Heart right ventricle (tissue), 16 donors: ENCODE results near the gene KPNB1. TPM values are rescaled to one million over a fixed set of nuclear protein-coding genes. Genes with fewer than 3 reads are reported as not detected.

Experiments
- ATAC-seq, 8 donors: fragments of 200-7000 bp; cut with Tn5 transposase; one replicate each; pipeline ENCODE4 v1.9.1; 2020; ENCODE audit warnings: mild to moderate bottlenecking in 8 of 8, moderate library complexity in 8 of 8, moderate number of reproducible peaks in 1 of 8
- DNase-seq, 2 donors: peaks; one replicate each; pipeline ENCODE4 v3.0.0-alpha.2; 2020
- H3K27ac ChIP-seq, 10 donors: fragments of 200-600 bp; sonication (generic) in 2 of 10; one replicate each; pipeline versions ENCODE4 v1.5.0 to v1.8.0; 2020 to 2022; ENCODE audit warnings: mild to moderate bottlenecking in 3 of 10
- H3K27me3 ChIP-seq, 7 donors: fragments of 200-600 bp; one replicate each; pipeline ENCODE4 v1.8.0; 2021 to 2022; ENCODE audit warnings: mild to moderate bottlenecking in 2 of 7
- H3K36me3 ChIP-seq, 9 donors: fragments of 200-600 bp; sonication (generic) in 1 of 9; one replicate each; pipeline versions ENCODE4 v1.5.0 to v1.8.0; 2020 to 2022; ENCODE audit warnings: mild to moderate bottlenecking in 2 of 9
- H3K4me1 ChIP-seq, 9 donors: fragments of 200-600 bp; sonication (generic) in 1 of 9; one replicate each; pipeline versions ENCODE4 v1.5.0 to v1.8.0; 2020 to 2022; ENCODE audit warnings: mild to moderate bottlenecking in 4 of 9
- H3K4me3 ChIP-seq, 10 donors: fragments of 200-600 bp; sonication (generic) in 2 of 10; one replicate each; pipeline versions ENCODE4 v1.5.0 to v1.8.0; 2020 to 2022; ENCODE audit warnings: mild to moderate bottlenecking in 7 of 10, moderate library complexity in 2 of 10
- H3K9me3 ChIP-seq, 11 donors: fragments of 200-600 bp in 10 of 11; sonication (generic) in 2 of 11; one replicate each; pipeline versions ENCODE4 v1.5.0 to v1.8.0; 2013 to 2022; ENCODE audit warnings: mild to moderate bottlenecking in 2 of 11, control low read depth in 1 of 11, moderate library complexity in 1 of 11
- WGBS, 2 donors: extraction: QIAGEN DNeasy Blood & Tissue Kit; methylation state at CpG; one replicate each; pipeline ENCODE4 v1.1.7; 2013; ENCODE audit warnings: inconsistent platforms in 1 of 2; 5-methylcytosine and 5-hydroxymethylcytosine counted together
- intact Hi-C, 10 donors: fragments of 100-400 bp; cut with DNase I; formaldehyde crosslinking; loops; one replicate each; pipeline versions ENCODE4 v1.11.1 to v1.14.2; 2022
- polyA plus RNA-seq, 2 donors: library from polyadenylated mRNA; stranded (reverse); fragments of 200-250 nt; gene quantifications; one replicate each; pipeline ENCODE4 v1.2.3, GENCODE V29; 2013
- total RNA-seq, 10 donors: library from RNA; stranded (reverse); fragmentation: NEBNext Ultra II Directional in 3 of 10; extraction: Animal tissue kit (Norgen Biotek cat#: 25700) in 3 of 10; gene quantifications; one replicate each; pipeline versions ENCODE4 v1.2.1 to v1.2.4, GENCODE V29; 2021 to 2023
- TF ChIP-seq, protein P1 (sequence below), 9 donors: fragments of 200-600 bp; sonication (generic) in 2 of 9; IDR thresholded peaks; one replicate each; pipeline versions ENCODE4 v1.5.0 to v1.8.0; 2021 to 2022; ENCODE audit warnings: antibody characterized with exemption in 9 of 9, mild to moderate bottlenecking in 5 of 9, moderate library complexity in 1 of 9
- donor health status: Arrhythmogenic right ventricular cardiomyopathy.
- donor health status: ischemic (EF 13 %, LVEDD 7.1; RV severe dilation, severe dysfunction).
- donor health status: healthy with polysubstance abuse.
- donor health status: DM: no; HTN: yes; CAD: no.
- donor health status: DM: no; HTN: no; CAD: no.
- donor health status: ischemic (EF 25% LVEDD 6.9; RV normal size, moderate dysfunction).
- donor health status: ischemic (EF 25% LVEDD 5.7; RV mildly dilated, moderate dysfunction).
- donor health status: healthy.
- donor health status: DM: yes; HTN: yes; CAD: no.
- donor health status: Ischemic cardiomyopathy.
- donor health status: ischemic (EF 35%, LVEDD 5.7; RV mildly dilated, moderate dysfunction).
- donor health status: nonischemic (EF 11% LVEDD 7.7; RV severe dilation, severe dysfunction).
- donor health status: DM: yes; HTN: yes; CAD: no.
- donor health status: PGD.
- donor health status: ischemic (EF 29% LVEDD 5.4; RV normal size, mild dysfunction).
- donor health status: nonischemic (EF 23%, LVEDD 6.1; RV moderate dilation, normal function).

The KPNB1 gene
- total and polyA plus RNA-seq, 12 donors: 30.6 to 236 (median 182) TPM

DNA sequence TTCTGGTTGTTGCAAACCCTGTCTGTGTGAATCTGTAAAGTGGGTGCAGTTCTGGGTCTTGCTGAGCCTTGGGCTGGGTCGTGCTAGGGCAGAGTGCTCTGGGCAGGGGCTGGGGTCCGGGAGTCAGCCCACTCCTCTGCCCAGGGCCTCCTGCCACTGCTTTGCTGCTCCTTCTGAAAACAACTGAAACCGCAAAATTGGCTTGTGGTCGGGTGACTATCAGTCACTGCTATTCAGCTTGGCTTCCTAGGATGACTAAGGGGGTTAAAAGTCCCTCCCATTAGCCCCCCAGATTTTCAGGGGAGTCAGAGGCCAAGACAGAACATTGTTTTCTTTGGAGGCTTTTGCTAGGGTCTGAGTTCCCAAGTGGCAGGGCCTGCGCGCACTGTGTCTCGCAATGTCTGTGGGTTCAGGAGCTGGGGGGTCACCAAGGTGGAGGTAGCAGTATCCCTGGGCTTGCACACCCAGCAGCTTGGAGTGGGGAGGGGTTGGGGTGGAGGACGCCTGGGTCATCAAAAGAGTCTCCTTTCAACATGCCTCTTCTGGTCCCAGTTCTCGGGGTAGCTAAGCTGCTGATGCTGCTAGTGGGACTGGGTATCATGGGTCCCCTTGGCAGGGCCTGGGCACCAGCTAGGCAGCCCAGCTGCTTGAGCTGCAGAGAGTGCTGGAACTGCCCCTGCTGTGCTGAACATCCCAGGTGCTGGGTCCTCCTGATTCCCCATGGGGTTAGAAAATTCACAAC, 69.9 kb downstream of the KPNB1 start:
- DNase-seq (no peak), ATAC-seq (no peak)
- Histone ChIP-seq H3K4me3 (no peak overlapping the region), H3K27ac (peak overlapping the region in 1 of 10 donors; percentile 36), H3K9me3 (no peaks in the 10 kb centered on the region), H3K36me3 (no peaks in the 10 kb centered on the region), H3K27me3 (peaks cover 11 to 76% (median 66%) of the 10 kb centered on the region in 7 donors), H3K4me1 (peaks cover 0 to 48% (median 0%) of the 10 kb centered on the region in 9 donors)
- TF ChIP-seq, protein P1, sequence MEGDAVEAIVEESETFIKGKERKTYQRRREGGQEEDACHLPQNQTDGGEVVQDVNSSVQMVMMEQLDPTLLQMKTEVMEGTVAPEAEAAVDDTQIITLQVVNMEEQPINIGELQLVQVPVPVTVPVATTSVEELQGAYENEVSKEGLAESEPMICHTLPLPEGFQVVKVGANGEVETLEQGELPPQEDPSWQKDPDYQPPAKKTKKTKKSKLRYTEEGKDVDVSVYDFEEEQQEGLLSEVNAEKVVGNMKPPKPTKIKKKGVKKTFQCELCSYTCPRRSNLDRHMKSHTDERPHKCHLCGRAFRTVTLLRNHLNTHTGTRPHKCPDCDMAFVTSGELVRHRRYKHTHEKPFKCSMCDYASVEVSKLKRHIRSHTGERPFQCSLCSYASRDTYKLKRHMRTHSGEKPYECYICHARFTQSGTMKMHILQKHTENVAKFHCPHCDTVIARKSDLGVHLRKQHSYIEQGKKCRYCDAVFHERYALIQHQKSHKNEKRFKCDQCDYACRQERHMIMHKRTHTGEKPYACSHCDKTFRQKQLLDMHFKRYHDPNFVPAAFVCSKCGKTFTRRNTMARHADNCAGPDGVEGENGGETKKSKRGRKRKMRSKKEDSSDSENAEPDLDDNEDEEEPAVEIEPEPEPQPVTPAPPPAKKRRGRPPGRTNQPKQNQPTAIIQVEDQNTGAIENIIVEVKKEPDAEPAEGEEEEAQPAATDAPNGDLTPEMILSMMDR (IDR thresholded peaks at IDR 0.05): no peak
- 74 to 78% methylated on average over 9 of the region's 9 CpGs for WGBS, 2 donors
- intact Hi-C loops: no loop called here

DNA sequence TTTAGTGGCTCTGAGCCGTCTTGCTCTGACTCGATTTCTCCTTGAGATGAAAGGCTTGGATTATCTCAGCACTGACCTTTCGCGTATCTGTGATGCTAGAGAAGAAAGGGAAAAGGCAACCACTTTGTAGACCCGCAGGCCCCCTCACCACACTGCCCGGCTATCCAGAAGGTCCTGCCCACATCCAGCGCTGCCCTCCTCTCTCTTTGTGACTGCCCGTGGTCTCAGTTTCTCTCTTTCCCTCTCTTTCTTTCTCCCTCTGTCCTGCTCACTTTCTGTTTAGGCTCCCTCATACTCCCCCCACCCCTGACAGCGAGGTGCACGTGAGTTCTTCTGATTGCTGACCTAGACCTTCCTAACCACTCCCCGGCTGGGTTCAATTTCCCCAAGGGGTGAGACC, 70.5 kb downstream of the KPNB1 start:
- DNase-seq (no peak), ATAC-seq (no peak)
- no peaks in the 10 kb centered on the region for H3K36me3 ChIP-seq
- H3K4me1 ChIP-seq: peaks cover 0 to 48% (median 0%) of the 10 kb centered on the region in 9 donors
- H3K9me3 ChIP-seq: no peaks in the 10 kb centered on the region
- WGBS, 2 donors: 60 to 65% methylated on average over 11 of the region's 11 CpGs
- TF ChIP-seq, protein P1 (IDR thresholded peaks at IDR 0.05): no peak
- H3K27me3 ChIP-seq: peaks cover 11 to 79% (median 71%) of the 10 kb centered on the region in 7 donors
- intact Hi-C loops: no loop called here
- H3K4me3 ChIP-seq: no peak overlapping the region
- no peak overlapping the region for H3K27ac ChIP-seq

DNA sequence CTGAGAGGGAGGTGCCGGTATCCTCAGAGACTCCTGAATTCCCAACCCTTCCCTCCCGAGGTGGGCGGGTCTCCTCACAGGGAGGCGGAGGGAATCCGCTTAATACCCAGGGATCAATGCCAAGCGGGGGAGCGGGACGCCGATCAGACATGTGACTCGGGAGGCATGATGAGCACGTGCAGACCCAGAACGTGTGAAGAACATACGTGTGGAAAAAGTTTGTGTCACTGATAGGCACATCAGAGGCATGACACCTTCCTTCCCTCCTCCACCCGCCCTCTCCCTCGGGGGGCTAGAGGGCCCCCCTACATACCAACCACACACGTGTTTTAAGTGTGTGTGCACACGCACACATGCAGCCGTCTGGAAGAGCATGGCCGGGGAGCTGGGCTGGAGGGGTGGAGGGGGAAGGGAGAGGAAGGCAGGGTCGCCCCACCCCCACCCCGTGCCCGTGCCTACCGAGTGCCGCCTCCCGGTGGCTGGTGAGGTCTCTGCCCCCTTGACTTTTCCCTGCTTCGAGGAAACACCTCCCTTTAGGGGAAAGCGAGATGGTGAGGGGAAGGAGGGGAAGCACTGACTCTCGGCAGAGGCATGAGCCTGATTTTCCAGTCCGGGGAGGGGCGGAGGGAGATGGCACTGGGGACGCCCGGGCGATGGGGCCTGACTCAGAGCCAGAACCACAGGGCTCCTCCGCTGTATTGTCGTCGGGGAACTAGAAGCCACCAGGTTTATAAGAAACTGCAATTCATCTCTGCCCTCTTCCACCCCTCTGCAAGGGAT, 71.2 kb downstream of the KPNB1 start:
- TF ChIP-seq, protein P1 (IDR thresholded peaks at IDR 0.05): no peak
- 7% methylated on average over 36 of the region's 36 CpGs for WGBS, 2 donors
- peak in 4 of 8 donors; percentile 25 to 46 (median 30) for ATAC-seq
- no peak overlapping the region for H3K4me3 ChIP-seq
- H3K4me1 ChIP-seq: peaks cover 0 to 48% (median 0%) of the 10 kb centered on the region in 9 donors
- no peak for DNase-seq
- no peaks in the 10 kb centered on the region for H3K9me3 ChIP-seq
- no peaks in the 10 kb centered on the region for H3K36me3 ChIP-seq
- H3K27ac ChIP-seq: no peak overlapping the region
- intact Hi-C loops: no loop called here
- peaks cover 11 to 86% (median 78%) of the 10 kb centered on the region in 7 donors for H3K27me3 ChIP-seq

DNA sequence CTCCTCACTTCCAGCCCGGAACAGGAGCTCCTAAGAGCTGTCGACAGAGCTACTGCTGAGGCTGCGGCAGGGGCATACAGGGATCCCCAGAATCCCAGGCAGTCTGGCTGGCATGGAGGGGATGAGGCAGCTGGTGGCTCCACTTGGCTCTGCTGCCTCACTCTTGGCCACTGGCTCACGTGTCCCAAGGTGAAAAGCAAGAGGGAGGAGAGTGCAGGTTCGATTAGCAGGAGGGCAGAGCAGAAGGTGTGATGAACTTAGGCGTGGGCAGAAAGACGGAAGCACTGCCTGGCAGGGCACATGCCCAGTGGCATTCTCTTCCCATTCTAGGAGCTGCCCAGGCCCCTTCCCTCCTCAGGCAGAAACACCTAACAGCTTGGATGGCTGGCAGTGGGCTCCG, 72.0 kb downstream of the KPNB1 start:
- WGBS, 2 donors: 42 to 46% methylated on average over 8 of the region's 8 CpGs
- no peak for ATAC-seq
- DNase-seq: no peak
- Histone ChIP-seq H3K27me3 (peaks cover 11 to 91% (median 79%) of the 10 kb centered on the region in 7 donors), H3K9me3 (no peaks in the 10 kb centered on the region), H3K36me3 (no peaks in the 10 kb centered on the region), H3K4me1 (peaks cover 0 to 48% (median 0%) of the 10 kb centered on the region in 9 donors), H3K27ac (no peak overlapping the region), H3K4me3 (no peak overlapping the region)
- intact Hi-C loops: no loop called here
- TF ChIP-seq, protein P1 (IDR thresholded peaks at IDR 0.05): no peak
